ENCODE data around the gene PIGX. TPM values are rescaled to one million over a fixed set of nuclear protein-coding genes. Genes with fewer than 3 reads are reported as not detected.

The PIGX gene
- total RNA-seq, 1 experiment from 2014 or later = 24.6 TPM

GRCh38 chr3:196777836-196778235 lies 65.7 kb downstream of the PIGX start:
- peaks cover 6% of the 10 kb centered on the region; the same call in 1 of the 2 replicates for H3K9me3 ChIP-seq
- H3K4me3 Mint-ChIP-seq (ENCODE audit: unreplicated experiment) = no peak overlapping the region
- no peaks in the 10 kb centered on the region for H3K27me3 Mint-ChIP-seq (ENCODE audit: insufficient read depth, unreplicated experiment)
- no peak for TF ChIP-seq CTCF (IDR thresholded peaks at IDR 0.05; ENCODE audit: insufficient read depth in 1 of 2, low read depth in 1 of 2, low read length in 1 of 2, severe bottlenecking in 1 of 2, unreplicated experiment in 1 of 2)
- H3K4me1 Mint-ChIP-seq (ENCODE audit: low read depth, unreplicated experiment) = peaks cover 2% of the 10 kb centered on the region
- DNase-seq = no peak
- no peak overlapping the region for H3K4me3 ChIP-seq (ENCODE audit: low read depth, low read length)
- peaks cover 46% of the 10 kb centered on the region for H3K36me3 Mint-ChIP-seq (ENCODE audit: insufficient read depth, unreplicated experiment)
- CTCF ChIA-PET = no interaction called here
- intact Hi-C loops (cut with micrococcal nuclease; ENCODE audit: unreplicated experiment) = no loop called here
- H3K36me3 ChIP-seq (ENCODE audit: control insufficient read depth, insufficient read depth, low read length) = peaks cover 1% of the 10 kb centered on the region; the same call in 1 of the 2 replicates
- no peak overlapping the region for H3K27ac Mint-ChIP-seq (ENCODE audit: unreplicated experiment)
- POLR2A ChIA-PET = no interaction called here
- no peaks in the 10 kb centered on the region for H3K27me3 ChIP-seq (replicated peaks; ENCODE audit: control insufficient read depth, insufficient read depth, low read length)
- BruUV-seq (replicated peaks) = no TSS peak
- peaks cover 23% of the 10 kb centered on the region for H3K4me1 ChIP-seq
- H3K9me3 Mint-ChIP-seq (ENCODE audit: unreplicated experiment) = no peaks in the 10 kb centered on the region

DNA sequence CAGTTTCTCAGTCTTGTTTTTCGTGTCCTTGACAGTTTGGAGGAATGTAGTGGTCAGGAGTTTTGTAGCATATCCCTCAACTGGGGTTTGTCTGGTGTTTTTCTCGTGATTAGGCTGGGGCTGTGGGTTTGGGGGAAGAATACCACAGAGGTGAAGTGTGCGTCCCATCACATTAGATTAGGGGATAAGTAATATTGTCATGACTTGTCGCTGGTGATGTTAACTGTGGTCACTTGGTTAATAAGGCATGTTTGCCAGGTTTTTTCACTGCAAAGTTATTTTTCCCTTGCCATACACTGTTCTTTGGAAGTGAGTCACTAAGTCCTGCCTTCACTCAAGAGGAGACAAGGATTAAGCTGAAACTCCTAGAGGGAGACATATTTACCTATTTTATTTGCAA lies 66.6 kb downstream of the PIGX start:
- no TSS peak for BruUV-seq (replicated peaks)
- POLR2A ChIA-PET = interaction anchor here (0.5 kb wide), 1 partner anchor 147 kb away, joined by 4 read pairs; no protein-coding TSS in a partner anchor
- TF ChIP-seq CTCF (IDR thresholded peaks at IDR 0.05; ENCODE audit: insufficient read depth in 1 of 2, low read depth in 1 of 2, low read length in 1 of 2, severe bottlenecking in 1 of 2, unreplicated experiment in 1 of 2) = no peak
- CTCF ChIA-PET = no interaction called here
- DNase-seq = no peak
- Histone ChIP-seq H3K4me3 (ENCODE audit: low read depth, low read length) (no peak overlapping the region), H3K27me3 (replicated peaks; ENCODE audit: control insufficient read depth, insufficient read depth, low read length) (no peaks in the 10 kb centered on the region), H3K9me3 (peaks cover 6% of the 10 kb centered on the region; the same call in 1 of the 2 replicates), H3K36me3 (ENCODE audit: control insufficient read depth, insufficient read depth, low read length) (peaks cover 1% of the 10 kb centered on the region), H3K4me1 (peaks cover 23% of the 10 kb centered on the region)
- Mint-ChIP-seq H3K9me3 (ENCODE audit: unreplicated experiment) (no peaks in the 10 kb centered on the region), H3K27me3 (ENCODE audit: insufficient read depth, unreplicated experiment) (no peaks in the 10 kb centered on the region), H3K27ac (ENCODE audit: unreplicated experiment) (no peak overlapping the region), H3K36me3 (ENCODE audit: insufficient read depth, unreplicated experiment) (peaks cover 55% of the 10 kb centered on the region), H3K4me3 (ENCODE audit: unreplicated experiment) (no peak overlapping the region), H3K4me1 (ENCODE audit: low read depth, unreplicated experiment) (no peaks in the 10 kb centered on the region)
- intact Hi-C loops (cut with micrococcal nuclease; ENCODE audit: unreplicated experiment) = no loop called here

- no peak overlapping the region for H3K4me3 Mint-ChIP-seq (ENCODE audit: unreplicated experiment)
- intact Hi-C loops (cut with micrococcal nuclease; ENCODE audit: unreplicated experiment) = no loop called here
- no peaks in the 10 kb centered on the region for H3K27me3 ChIP-seq (replicated peaks; ENCODE audit: control insufficient read depth, insufficient read depth, low read length)
- DNase-seq = no peak
- H3K4me1 ChIP-seq = peaks cover 21% of the 10 kb centered on the region
- peaks cover 72% of the 10 kb centered on the region for H3K36me3 Mint-ChIP-seq (ENCODE audit: insufficient read depth, unreplicated experiment)
- CTCF ChIA-PET = interaction anchor here (0.6 kb wide), 1 partner anchor 932 kb away, joined by 5 read pairs; no protein-coding TSS in a partner anchor
- peaks cover 1% of the 10 kb centered on the region for H3K36me3 ChIP-seq (ENCODE audit: control insufficient read depth, insufficient read depth, low read length)
- no peaks in the 10 kb centered on the region for H3K9me3 Mint-ChIP-seq (ENCODE audit: unreplicated experiment)
- H3K4me3 ChIP-seq (ENCODE audit: low read depth, low read length) = no peak overlapping the region
- no peak overlapping the region for H3K27ac Mint-ChIP-seq (ENCODE audit: unreplicated experiment)
- POLR2A ChIA-PET = no interaction called here
- H3K4me1 Mint-ChIP-seq (ENCODE audit: low read depth, unreplicated experiment) = peaks cover 1% of the 10 kb centered on the region
- H3K9me3 ChIP-seq = peaks cover 6% of the 10 kb centered on the region; the same call in 1 of the 2 replicates
- H3K27me3 Mint-ChIP-seq (ENCODE audit: insufficient read depth, unreplicated experiment) = no peaks in the 10 kb centered on the region
- no TSS peak for BruUV-seq (replicated peaks)
- no peak for TF ChIP-seq CTCF (IDR thresholded peaks at IDR 0.05; ENCODE audit: insufficient read depth in 1 of 2, low read depth in 1 of 2, low read length in 1 of 2, severe bottlenecking in 1 of 2, unreplicated experiment in 1 of 2)
These were observed 70.3 kb downstream of the PIGX start for GRCh38 chr3:196782511-196782910.

Other genes with a start within 250 kb of the PIGX start
- gene RNF168, start 208.6 kb upstream of the PIGX start, total RNA-seq (2022) = 18.5 and 18.9 TPM in 2 replicates
- not detected in 2 replicates for gene SMCO1, start 197.0 kb upstream of the PIGX start, total RNA-seq (2022)
- 12.1 and 17.8 TPM in 2 replicates for gene WDR53, start 143.8 kb upstream of the PIGX start, total RNA-seq (2022)
- 14.5 and 15.8 TPM in 2 replicates for gene FBXO45, start 143.7 kb upstream of the PIGX start, total RNA-seq (2022)
- 1.5 and 2.0 TPM in 2 replicates for gene NRROS, start 72.7 kb upstream of the PIGX start, total RNA-seq (2022)
- gene CEP19, start 127 bp upstream of the PIGX start, total RNA-seq (2022) = 1.6 and 1.7 TPM in 2 replicates
- 73.7 and 89.6 TPM in 2 replicates for gene PAK2, start 27.5 kb downstream of the PIGX start, total RNA-seq (2022)
- gene SENP5, start 155.5 kb downstream of the PIGX start, total RNA-seq (2022) = 33.6 and 36.8 TPM in 2 replicates
- gene NCBP2, start 230.2 kb downstream of the PIGX start, total RNA-seq (2022) = 66.8 and 70.7 TPM in 2 replicates

All from Caco-2 (cell line).